ENCODE data around the gene TBX2. TPM values are rescaled to one million over a fixed set of nuclear protein-coding genes. Genes with fewer than 3 reads are reported as not detected.
A peak's percentile ranks its signal among the peaks of the same experiment; 100 is the strongest.

TBX2 gene
- total and polyA plus RNA-seq, 2 of the 13 experiments (the other 11 are each of a cell fraction or from before 2014, with no cell fraction given), result 2.8 to 15.3 TPM

DNA sequence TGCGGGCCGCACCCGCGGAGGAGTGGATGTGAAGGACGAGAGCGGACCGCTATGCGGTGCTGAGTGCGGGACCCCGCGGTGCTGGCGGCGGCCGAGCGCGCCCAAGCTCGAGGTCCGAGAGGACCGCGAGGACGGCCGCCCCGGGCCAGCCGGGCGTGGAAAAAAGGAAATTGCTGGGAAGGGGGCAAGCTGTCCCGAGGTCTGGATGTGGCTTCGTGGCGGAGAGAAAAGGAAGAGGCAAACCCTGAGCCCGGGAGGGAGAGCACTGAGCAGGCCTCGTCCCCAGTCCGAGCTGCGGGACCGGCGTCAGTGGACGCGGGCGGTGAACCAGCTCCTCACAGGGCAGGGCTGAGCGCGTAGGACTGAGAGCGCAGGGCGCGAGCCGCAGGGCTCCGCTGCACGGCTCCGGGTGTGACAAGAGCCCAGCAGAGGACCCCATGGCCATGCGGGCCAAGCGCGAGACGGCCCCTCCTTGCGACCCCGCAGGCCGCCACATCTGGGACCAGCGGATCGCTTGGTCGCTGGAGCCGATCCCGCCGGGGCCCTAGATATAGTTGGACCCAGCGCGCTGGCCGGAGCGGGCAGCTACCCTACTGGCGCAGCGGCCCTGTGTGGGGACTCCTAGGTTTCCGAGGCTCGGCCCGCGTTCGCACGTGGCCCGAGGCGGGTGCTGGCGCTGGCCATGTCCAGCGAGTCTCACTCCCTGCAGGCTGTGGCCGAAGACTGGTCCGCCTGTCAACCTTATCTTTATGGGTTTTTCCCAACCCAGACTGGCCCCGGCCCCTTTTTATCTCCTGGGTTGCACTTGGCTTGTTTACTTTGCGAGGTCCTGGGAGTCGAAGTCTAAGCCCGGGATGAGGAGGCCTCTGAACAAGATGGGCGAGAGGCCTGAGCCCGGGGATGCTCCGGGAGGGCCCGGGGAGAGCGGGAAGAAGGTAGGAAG is 55.0 kb downstream of the TBX2 start (continued):
- TF ChIP-seq, protein P1, sequence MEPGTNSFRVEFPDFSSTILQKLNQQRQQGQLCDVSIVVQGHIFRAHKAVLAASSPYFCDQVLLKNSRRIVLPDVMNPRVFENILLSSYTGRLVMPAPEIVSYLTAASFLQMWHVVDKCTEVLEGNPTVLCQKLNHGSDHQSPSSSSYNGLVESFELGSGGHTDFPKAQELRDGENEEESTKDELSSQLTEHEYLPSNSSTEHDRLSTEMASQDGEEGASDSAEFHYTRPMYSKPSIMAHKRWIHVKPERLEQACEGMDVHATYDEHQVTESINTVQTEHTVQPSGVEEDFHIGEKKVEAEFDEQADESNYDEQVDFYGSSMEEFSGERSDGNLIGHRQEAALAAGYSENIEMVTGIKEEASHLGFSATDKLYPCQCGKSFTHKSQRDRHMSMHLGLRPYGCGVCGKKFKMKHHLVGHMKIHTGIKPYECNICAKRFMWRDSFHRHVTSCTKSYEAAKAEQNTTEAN (CRISPR knock-in tag; conservative IDR thresholded peaks at IDR 0.05), result peak; percentile 64; the same call in 1 of the 2 replicates
- TF ChIP-seq NCOR1 (IDR thresholded peaks at IDR 0.05; ENCODE audit: borderline replicate concordance, low read length) (peak; percentile 68; the same call in 1 of the 2 replicates), SOX5 (CRISPR knock-in tag; IDR thresholded peaks at IDR 0.05; ENCODE audit: borderline replicate concordance) (peak; percentile 71), SP140L (CRISPR knock-in tag; IDR thresholded peaks at IDR 0.05; ENCODE audit: borderline replicate concordance) (peak; percentile 72; the same call in 1 of the 2 replicates), XBP1 (CRISPR knock-in tag; IDR thresholded peaks at IDR 0.05) (no peak), CC2D1A (CRISPR knock-in tag; IDR thresholded peaks at IDR 0.05) (no peak), HDAC2 (CRISPR knock-in tag; IDR thresholded peaks at IDR 0.05) (peak; percentile 89), MNT (IDR thresholded peaks at IDR 0.05) (no peak), ZBTB21 (CRISPR knock-in tag; IDR thresholded peaks at IDR 0.05) (no peak), IKZF1 (IDR thresholded peaks at IDR 0.05) (no peak), SIX1 (CRISPR knock-in tag; IDR thresholded peaks at IDR 0.05; ENCODE audit: borderline replicate concordance) (no peak), HMG20A (CRISPR knock-in tag; IDR thresholded peaks at IDR 0.05; ENCODE audit: borderline replicate concordance) (peak; percentile 30; the same call in 1 of the 2 replicates), KLF11 (CRISPR knock-in tag; IDR thresholded peaks at IDR 0.05) (no peak), NR2F2 (IDR thresholded peaks at IDR 0.05; ENCODE audit: borderline replicate concordance, low read depth) (peak; percentile 58; the same call in 1 of the 2 replicates), SIX4 (CRISPR knock-in tag; IDR thresholded peaks at IDR 0.05) (no peak), SRSF4 (IDR thresholded peaks at IDR 0.05; ENCODE audit: low read depth, low read length, poor library complexity, severe bottlenecking) (no peak), ZNF274 (CRISPR knock-in tag; IDR thresholded peaks at IDR 0.05) (no peak; the same call in 1 of the 2 replicates)
- TF ChIP-seq, protein P2, sequence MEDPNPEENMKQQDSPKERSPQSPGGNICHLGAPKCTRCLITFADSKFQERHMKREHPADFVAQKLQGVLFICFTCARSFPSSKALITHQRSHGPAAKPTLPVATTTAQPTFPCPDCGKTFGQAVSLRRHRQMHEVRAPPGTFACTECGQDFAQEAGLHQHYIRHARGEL (CRISPR knock-in tag; IDR thresholded peaks at IDR 0.05), result no peak
- TF ChIP-seq, protein P3, sequence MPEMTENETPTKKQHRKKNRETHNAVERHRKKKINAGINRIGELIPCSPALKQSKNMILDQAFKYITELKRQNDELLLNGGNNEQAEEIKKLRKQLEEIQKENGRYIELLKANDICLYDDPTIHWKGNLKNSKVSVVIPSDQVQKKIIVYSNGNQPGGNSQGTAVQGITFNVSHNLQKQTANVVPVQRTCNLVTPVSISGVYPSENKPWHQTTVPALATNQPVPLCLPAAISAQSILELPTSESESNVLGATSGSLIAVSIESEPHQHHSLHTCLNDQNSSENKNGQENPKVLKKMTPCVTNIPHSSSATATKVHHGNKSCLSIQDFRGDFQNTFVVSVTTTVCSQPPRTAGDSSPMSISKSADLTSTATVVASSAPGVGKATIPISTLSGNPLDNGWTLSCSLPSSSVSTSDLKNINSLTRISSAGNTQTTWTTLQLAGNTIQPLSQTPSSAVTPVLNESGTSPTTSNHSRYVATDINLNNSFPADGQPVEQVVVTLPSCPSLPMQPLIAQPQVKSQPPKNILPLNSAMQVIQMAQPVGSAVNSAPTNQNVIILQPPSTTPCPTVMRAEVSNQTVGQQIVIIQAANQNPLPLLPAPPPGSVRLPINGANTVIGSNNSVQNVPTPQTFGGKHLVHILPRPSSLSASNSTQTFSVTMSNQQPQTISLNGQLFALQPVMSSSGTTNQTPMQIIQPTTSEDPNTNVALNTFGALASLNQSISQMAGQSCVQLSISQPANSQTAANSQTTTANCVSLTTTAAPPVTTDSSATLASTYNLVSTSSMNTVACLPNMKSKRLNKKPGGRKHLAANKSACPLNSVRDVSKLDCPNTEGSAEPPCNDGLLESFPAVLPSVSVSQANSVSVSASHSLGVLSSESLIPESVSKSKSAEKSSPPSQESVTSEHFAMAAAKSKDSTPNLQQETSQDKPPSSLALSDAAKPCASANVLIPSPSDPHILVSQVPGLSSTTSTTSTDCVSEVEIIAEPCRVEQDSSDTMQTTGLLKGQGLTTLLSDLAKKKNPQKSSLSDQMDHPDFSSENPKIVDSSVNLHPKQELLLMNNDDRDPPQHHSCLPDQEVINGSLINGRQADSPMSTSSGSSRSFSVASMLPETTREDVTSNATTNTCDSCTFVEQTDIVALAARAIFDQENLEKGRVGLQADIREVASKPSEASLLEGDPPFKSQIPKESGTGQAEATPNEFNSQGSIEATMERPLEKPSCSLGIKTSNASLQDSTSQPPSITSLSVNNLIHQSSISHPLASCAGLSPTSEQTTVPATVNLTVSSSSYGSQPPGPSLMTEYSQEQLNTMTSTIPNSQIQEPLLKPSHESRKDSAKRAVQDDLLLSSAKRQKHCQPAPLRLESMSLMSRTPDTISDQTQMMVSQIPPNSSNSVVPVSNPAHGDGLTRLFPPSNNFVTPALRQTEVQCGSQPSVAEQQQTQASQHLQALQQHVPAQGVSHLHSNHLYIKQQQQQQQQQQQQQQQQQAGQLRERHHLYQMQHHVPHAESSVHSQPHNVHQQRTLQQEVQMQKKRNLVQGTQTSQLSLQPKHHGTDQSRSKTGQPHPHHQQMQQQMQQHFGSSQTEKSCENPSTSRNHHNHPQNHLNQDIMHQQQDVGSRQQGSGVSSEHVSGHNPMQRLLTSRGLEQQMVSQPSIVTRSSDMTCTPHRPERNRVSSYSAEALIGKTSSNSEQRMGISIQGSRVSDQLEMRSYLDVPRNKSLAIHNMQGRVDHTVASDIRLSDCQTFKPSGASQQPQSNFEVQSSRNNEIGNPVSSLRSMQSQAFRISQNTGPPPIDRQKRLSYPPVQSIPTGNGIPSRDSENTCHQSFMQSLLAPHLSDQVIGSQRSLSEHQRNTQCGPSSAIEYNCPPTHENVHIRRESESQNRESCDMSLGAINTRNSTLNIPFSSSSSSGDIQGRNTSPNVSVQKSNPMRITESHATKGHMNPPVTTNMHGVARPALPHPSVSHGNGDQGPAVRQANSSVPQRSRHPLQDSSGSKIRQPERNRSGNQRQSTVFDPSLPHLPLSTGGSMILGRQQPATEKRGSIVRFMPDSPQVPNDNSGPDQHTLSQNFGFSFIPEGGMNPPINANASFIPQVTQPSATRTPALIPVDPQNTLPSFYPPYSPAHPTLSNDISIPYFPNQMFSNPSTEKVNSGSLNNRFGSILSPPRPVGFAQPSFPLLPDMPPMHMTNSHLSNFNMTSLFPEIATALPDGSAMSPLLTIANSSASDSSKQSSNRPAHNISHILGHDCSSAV (CRISPR knock-in tag; IDR thresholded peaks at IDR 0.05; ENCODE audit: borderline replicate concordance), result no peak
